GM19438 (cell line): ENCODE data around the gene JADE2.

Experiments used
- ATAC-seq: cut with Tn5 transposase; IDR thresholded peaks from one replicate; pipeline ENCODE4 v1.9.1; 2021; ENCODE audit warnings: low read depth; ENCODE audit not compliant: unreplicated experiment

The JADE2 gene

DNA sequence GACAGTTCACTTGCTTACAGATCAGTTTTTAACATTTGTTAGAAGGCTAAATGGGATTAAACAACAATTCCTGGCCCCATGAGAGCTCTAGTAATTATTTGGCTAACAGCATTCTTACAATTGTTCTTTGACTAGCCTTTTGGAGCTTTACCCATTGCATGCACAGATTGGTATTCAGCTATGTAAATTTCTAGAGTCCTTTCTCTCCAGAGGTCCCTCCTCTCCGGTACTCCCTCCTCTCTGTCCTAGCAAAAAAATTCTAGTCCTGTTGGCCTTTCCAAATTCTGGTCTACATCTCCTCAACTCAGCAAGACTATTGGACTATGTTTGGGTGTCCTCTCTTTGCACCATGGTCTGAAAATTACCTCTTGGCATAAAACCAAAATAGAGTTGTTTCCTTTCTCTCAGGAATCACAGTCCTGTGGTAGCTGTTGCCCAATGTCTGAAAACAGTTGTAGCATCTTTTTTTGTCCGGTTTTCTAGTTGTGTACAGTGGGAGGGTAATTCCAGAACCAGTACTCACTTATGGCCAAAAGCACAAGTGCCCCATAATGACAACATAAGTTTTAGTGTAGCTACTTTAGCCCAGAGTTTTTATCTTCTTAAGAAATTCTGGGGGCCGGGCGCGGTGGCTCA, 89.1 kb downstream of the JADE2 start:
- ATAC-seq = no peak

DNA sequence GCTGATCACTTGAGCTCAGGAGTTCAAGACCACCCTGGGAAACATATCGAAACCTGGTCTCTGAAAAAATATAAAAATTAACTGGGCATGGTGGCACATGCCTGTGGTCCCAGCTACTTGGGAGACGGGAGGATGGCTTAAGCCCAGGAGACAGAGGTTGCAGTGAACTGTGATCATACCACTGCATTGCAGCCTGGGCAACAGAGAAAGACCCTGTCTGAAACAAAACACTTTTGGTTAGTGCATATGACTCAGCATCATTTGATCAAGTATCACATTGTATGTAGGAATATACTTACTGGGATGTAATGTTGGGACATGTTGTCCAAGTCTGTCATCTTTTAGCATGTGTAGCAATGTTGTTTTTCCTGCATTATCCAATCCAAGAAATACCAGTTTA, 95.2 kb downstream of the JADE2 start:
- ATAC-seq = no peak

GRCh38 chr5:134625559-134625958, 100.1 kb downstream of the JADE2 start:
- ATAC-seq = no peak

- no peak for ATAC-seq
Observed at GRCh38 chr5:134626369-134627014, 101.0 kb downstream of the JADE2 start.
